GM06990 (cell line): Measurements from ENCODE around the gene ONECUT3.

Source experiments
- DNase-seq: peaks from one replicate; pipeline ENCODE4 v3.0.0-alpha.2; 2011; ENCODE audit not compliant: insufficient read length; ENCODE audit errors: extremely low read depth
- H3K27me3 ChIP-seq: replicated peaks from 2 replicates; pipeline ENCODE4 v1.6.0; 2011; ENCODE audit warnings: low read length; ENCODE audit not compliant: control insufficient read depth, insufficient read depth
- H3K36me3 ChIP-seq: 2 replicates; pipeline ENCODE4 v1.5.1; 2011; ENCODE audit warnings: low read length; ENCODE audit not compliant: control insufficient read depth, insufficient read depth
- H3K4me3 ChIP-seq: replicated peaks from 2 replicates; pipeline ENCODE4 v1.5.1; 2011; ENCODE audit warnings: low read depth, mild to moderate bottlenecking, control low read depth, low read length
- TF ChIP-seq, protein P1 (sequence below): IDR thresholded peaks from 2 replicates; pipeline ENCODE4 v1.5.1; 2011; ENCODE audit warnings: low read length, control low read depth, mild to moderate bottlenecking, inconsistent platforms; ENCODE audit not compliant: insufficient read depth, poor library complexity, severe bottlenecking

Gene ONECUT3

DNA sequence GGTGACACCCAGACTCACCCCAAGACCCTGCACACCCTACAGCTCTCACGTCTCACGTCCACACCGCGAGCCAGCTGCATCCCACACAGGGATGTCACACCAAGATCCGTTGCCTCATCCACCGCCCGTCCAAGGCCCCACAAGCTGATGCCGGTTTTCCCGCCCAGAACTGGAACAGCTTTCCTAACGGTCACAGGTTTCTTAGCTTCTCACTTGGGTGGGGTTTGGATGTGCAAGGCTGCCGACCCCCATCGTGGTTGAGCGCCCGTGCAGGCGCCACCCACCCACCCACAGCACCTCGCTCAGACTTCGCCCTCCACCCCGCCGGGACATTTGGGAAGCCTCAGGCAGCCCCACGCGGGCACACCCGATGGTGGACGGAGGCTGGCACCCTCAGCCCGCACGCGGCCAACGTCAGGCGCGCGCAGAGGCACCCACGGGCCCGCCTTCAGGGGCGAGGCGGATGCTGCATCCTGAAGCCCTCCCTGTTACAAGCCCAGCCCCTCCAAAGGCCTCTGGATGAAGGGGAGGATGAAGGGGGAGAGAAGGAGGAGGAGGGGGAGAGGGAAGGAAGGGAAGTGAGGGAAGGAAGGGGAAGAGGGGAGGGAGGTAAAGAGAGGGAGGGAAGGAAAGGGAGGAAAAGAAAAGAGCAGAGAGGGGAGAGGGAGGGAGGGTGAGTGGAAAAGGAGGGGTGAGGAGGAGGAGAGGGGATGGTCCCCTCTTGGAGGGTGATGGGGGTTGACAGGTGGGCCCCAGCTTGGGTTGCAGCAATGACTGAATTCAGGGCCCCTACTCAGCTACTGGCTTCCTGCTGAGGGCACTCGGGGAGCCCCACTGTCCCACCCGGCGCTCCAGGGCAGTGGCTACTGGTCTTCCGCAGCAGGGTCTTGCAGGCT lies 12.8 kb downstream of the ONECUT3 start:
- no peaks in the 10 kb centered on the region for H3K36me3 ChIP-seq
- H3K4me3 ChIP-seq, result no peak overlapping the region
- TF ChIP-seq, protein P1, sequence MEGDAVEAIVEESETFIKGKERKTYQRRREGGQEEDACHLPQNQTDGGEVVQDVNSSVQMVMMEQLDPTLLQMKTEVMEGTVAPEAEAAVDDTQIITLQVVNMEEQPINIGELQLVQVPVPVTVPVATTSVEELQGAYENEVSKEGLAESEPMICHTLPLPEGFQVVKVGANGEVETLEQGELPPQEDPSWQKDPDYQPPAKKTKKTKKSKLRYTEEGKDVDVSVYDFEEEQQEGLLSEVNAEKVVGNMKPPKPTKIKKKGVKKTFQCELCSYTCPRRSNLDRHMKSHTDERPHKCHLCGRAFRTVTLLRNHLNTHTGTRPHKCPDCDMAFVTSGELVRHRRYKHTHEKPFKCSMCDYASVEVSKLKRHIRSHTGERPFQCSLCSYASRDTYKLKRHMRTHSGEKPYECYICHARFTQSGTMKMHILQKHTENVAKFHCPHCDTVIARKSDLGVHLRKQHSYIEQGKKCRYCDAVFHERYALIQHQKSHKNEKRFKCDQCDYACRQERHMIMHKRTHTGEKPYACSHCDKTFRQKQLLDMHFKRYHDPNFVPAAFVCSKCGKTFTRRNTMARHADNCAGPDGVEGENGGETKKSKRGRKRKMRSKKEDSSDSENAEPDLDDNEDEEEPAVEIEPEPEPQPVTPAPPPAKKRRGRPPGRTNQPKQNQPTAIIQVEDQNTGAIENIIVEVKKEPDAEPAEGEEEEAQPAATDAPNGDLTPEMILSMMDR, result no peak
- DNase-seq, result no peak
- peaks cover 2% of the 10 kb centered on the region for H3K27me3 ChIP-seq

DNA sequence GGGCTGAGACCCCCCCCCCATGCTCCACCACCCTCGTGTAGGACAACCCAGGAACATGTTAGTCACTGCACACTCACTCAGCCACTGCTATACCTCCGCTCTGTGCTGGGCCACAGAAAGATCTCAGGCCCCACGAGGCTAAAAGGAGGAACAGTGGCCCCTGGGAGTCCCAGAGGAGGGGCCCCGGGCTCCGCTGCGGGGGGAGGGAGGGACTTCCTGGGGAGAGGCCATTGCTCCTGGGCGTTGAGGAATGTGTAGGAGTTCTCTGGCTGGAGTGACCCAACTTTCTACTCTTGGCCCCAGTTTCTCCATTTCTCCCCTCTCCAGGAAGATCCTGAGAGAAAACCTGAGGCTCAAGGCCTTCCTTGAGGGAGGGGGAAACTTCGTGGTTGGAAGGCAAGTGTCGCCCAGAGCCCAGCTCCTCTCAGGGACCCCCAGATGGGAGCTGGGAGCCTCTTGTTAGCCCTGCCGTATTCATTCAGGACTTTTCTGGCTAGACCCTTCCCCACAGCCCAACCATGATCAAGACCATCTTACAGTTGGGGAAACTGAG lies 13.6 kb downstream of the ONECUT3 start:
- DNase-seq, result no peak
- Histone ChIP-seq H3K4me3 (no peak overlapping the region), H3K36me3 (no peaks in the 10 kb centered on the region), H3K27me3 (peaks cover under 1% of the 10 kb centered on the region)
- TF ChIP-seq, protein P1, result no peak

DNA sequence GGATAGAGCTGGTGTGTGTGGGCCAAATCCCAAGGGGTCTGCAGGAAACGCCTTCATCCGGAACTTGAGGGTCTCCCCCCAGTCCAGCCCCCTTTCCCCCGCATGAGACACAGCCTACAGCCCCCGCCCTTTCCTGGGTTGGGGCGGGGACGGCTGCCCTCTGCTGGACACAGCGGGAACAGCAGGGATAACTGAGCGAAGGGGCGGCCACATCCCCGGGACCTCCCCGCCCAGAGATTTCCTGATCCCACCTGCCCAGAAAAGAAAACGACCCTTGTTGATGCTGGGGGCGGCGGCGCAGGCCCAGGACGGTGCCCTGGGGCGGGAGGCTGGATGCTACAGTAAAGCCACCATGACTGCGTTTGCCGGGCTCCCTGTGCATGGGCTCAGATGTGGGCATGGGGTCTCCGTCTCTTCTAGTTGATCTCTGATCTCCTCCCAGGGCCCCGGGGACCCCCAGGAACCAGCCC lies 14.2 kb downstream of the ONECUT3 start:
- no peaks in the 10 kb centered on the region for H3K36me3 ChIP-seq
- TF ChIP-seq, protein P1, result peak; percentile 97
- DNase-seq, result no peak
- H3K4me3 ChIP-seq, result no peak overlapping the region
- no peaks in the 10 kb centered on the region; the same call in 1 of the 2 replicates for H3K27me3 ChIP-seq

DNA sequence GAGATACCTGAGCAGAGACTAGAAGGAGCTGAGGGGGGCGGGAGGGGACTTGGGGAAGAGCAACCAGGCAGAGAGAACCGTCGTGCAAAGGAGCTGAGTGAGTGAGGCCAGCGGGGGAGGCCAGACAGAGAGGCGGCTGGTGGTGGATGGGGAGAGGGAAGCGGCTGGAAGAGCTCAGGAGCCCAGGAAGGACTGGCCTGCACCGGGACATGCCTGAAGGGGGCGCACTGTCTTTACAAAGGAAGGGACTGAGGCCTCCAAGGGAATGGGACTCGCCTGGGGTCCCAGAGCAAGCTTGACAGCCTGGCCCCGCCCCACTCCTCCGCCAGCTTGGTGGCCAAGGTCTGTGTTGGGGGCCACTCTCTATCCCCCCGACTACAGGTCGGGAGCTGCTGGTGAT lies 14.9 kb downstream of the ONECUT3 start:
- Histone ChIP-seq H3K27me3 (no peaks in the 10 kb centered on the region; the same call in 1 of the 2 replicates), H3K36me3 (no peaks in the 10 kb centered on the region), H3K4me3 (no peak overlapping the region)
- no peak for DNase-seq
- TF ChIP-seq, protein P1, result peak; percentile 12

DNA sequence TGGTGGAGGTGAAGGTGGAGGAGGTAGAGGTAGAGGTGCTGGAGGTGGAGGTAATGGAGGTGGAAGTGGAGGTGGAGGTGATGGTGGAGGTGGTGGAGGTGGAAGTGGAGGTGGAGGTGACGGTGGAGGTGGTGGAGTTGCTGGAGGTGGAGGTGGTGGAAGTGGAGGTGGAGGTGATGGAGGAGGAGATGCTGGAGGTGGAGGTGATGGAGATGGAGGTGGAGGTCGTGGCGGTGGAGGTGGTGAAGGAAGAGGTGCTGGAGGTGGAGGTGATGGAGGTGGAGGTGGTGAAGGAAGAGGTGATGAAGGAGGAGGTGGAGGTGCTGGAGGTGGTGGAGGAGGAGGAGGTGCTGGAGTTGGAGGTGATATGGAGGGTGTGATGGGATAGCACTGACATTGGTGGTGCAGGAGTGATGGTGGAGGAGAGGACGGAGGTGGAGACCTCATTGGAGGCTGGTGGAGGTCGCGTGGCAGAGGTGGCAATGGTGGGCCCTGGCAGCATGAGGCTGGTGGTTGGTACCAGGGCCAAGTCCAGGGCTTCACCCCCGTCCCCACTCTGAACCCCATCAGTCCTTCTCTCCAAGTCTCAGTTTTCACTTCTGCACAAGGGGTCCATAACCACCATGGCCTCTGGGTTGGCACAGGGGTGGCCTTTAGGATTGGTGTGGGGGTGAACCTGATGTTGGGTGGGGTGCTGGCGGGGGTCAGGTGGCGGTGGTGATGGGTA lies 15.8 kb downstream of the ONECUT3 start:
- no peak for DNase-seq
- TF ChIP-seq, protein P1, result no peak
- no peaks in the 10 kb centered on the region for H3K36me3 ChIP-seq
- H3K27me3 ChIP-seq, result no peaks in the 10 kb centered on the region; the same call in 1 of the 2 replicates
- H3K4me3 ChIP-seq, result no peak overlapping the region
